ENCODE measurements around the gene CCDC106. TPM values are rescaled to one million over a fixed set of nuclear protein-coding genes. Genes with fewer than 3 reads are reported as not detected.

Gene CCDC106
- total RNA-seq, 1 experiment from 2014 or later, result 19.9 TPM

DNA sequence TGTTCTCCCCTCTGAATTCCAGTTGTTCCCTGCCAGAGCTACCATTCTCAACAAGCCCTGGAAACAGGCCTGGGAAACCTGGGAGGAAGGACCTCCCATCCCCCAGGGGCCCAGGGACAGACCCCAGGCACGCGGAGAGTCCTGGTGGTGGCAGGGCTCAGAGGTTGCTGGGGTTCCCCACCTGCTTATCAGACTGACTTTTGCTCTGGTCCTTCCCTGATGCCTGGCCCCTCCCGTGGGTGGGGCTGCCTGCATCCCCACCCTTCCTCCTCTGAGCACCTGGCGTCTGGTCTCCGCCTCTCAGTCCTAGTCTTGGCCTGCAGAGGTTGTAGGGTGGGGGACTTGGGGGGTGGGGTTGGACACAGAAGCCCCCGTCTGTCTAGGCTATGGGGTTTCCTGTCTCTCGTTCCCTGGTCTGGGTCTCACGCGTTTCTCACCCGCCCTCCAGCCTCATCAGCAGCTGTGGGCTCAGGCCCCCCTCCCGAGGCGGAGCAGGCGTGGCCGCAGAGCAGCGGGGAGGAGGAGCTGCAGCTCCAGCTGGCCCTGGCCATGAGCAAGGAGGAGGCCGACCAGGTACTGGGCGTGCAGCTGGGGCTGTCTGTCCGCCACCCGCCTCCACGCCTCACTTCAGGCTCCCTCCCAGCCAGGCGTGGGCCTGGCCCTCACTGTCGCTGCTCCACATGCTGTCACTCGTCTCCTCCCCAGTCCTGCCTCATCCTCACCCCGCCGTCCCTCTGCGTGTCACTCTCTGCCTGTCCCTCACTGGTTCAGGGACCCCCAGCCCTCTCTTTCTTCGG, 40.6 kb downstream of the CCDC106 start:
- H3T11ph ChIP-seq (ENCODE audit: low read length), result no peak overlapping the region
- H3K4me3 Mint-ChIP-seq, result no peak overlapping the region; a peak in 1 of 5 replicates
- H3K18ac ChIP-seq (ENCODE audit: insufficient read length, low read depth, low read length), result no peak overlapping the region
- H2BK15ac ChIP-seq (ENCODE audit: low read depth, low read length), result no peak overlapping the region
- no peak overlapping the region for H3K4me2 ChIP-seq (ENCODE audit: insufficient read depth, insufficient read length, low read length)
- H3K79me2 ChIP-seq (ENCODE audit: insufficient read depth, low read length), result no peaks in the 10 kb centered on the region
- H3K27ac ChIP-seq (ENCODE audit: insufficient read length, low read depth, low read length), result no peak overlapping the region
- H3K4me1 Mint-ChIP-seq, result no peaks in the 10 kb centered on the region
- peak overlapping the region in 1 of 3 experiments; percentile 97; a peak in 1 of 7 replicates for H3K27ac Mint-ChIP-seq
- no peak overlapping the region for H3K14ac ChIP-seq (ENCODE audit: insufficient read depth, low read length)
- DNase-seq, result no peak
- no peak overlapping the region for H4K91ac ChIP-seq (ENCODE audit: insufficient read length, low read depth, low read length)
- no peaks in the 10 kb centered on the region for H3K23me2 ChIP-seq (ENCODE audit: insufficient read length, low read depth, low read length, poor library complexity, severe bottlenecking)
- no peaks in the 10 kb centered on the region for H3K4me1 ChIP-seq (ENCODE audit: insufficient read depth, low read length)
- no peaks in the 10 kb centered on the region for H3K27me3 Mint-ChIP-seq (ENCODE audit: low read depth)
- TF ChIP-seq, protein P1, sequence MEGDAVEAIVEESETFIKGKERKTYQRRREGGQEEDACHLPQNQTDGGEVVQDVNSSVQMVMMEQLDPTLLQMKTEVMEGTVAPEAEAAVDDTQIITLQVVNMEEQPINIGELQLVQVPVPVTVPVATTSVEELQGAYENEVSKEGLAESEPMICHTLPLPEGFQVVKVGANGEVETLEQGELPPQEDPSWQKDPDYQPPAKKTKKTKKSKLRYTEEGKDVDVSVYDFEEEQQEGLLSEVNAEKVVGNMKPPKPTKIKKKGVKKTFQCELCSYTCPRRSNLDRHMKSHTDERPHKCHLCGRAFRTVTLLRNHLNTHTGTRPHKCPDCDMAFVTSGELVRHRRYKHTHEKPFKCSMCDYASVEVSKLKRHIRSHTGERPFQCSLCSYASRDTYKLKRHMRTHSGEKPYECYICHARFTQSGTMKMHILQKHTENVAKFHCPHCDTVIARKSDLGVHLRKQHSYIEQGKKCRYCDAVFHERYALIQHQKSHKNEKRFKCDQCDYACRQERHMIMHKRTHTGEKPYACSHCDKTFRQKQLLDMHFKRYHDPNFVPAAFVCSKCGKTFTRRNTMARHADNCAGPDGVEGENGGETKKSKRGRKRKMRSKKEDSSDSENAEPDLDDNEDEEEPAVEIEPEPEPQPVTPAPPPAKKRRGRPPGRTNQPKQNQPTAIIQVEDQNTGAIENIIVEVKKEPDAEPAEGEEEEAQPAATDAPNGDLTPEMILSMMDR (conservative IDR thresholded peaks at IDR 0.05), result no peak
- H4K5ac ChIP-seq (ENCODE audit: insufficient read length, low read depth, low read length), result no peak overlapping the region
- no peak overlapping the region for H2BK20ac ChIP-seq (ENCODE audit: low read depth, low read length, poor library complexity, severe bottlenecking)
- H3K27me3 ChIP-seq (ENCODE audit: insufficient read depth, low read length), result no peaks in the 10 kb centered on the region
- no CpG with 5 or more reads among the region's 27 CpGs for WGBS (ENCODE audit: extremely low coverage, insufficient read length, low lambda C conversion rate)
- H2BK120ac ChIP-seq (ENCODE audit: low read depth, low read length, poor library complexity, severe bottlenecking), result no peak overlapping the region
- H3K4ac ChIP-seq (ENCODE audit: low read depth, low read length), result no peak overlapping the region
- H2BK5ac ChIP-seq (ENCODE audit: insufficient read length, low read length), result no peak overlapping the region
- H3K9ac ChIP-seq (ENCODE audit: extremely low read depth, insufficient read length, low read length), result no peak overlapping the region
- no peaks in the 10 kb centered on the region for H4K20me1 ChIP-seq (ENCODE audit: control insufficient read depth, insufficient read depth, insufficient read length)
- no peak overlapping the region for H4K8ac ChIP-seq (replicated peaks; ENCODE audit: insufficient read length, low read depth, low read length)
- H3K9me3 Mint-ChIP-seq, result no peaks in the 10 kb centered on the region; a peak in 1 of 5 replicates
- H2AFZ ChIP-seq (ENCODE audit: low read length), result no peak overlapping the region
- H3K36me3 Mint-ChIP-seq (ENCODE audit: insufficient read depth in 1 of 3, low read depth in 3 of 3), result peaks cover 28 to 62% (median 51%) of the 10 kb centered on the region in 3 experiments
- no peak overlapping the region for H3K56ac ChIP-seq (ENCODE audit: insufficient read length, low read depth, low read length)
- no peaks in the 10 kb centered on the region for H3K79me1 ChIP-seq (ENCODE audit: insufficient read depth, low read depth, low read length, poor library complexity, severe bottlenecking)
- no peaks in the 10 kb centered on the region for H3K9me3 ChIP-seq (ENCODE audit: control insufficient read depth, low read depth, low read length)
- H2AK5ac ChIP-seq (ENCODE audit: insufficient read length, low read length), result no peak overlapping the region
- no peak overlapping the region for H3K23ac ChIP-seq (ENCODE audit: insufficient read length, low read depth, low read length)
- H2BK12ac ChIP-seq (ENCODE audit: insufficient read length, low read depth, low read length), result no peak overlapping the region

Data from H9 (cell line).